GM23248 (cell line): ENCODE measurements around the gene HS3ST3B1. TPM values are rescaled to one million over a fixed set of nuclear protein-coding genes. Genes with fewer than 3 reads are reported as not detected.
A peak's percentile ranks its signal among the peaks of the same experiment; 100 is the strongest.

Source experiments
- DNase-seq: peaks from one replicate; pipeline ENCODE4 v3.0.0-alpha.2; 2015
- H2AFZ ChIP-seq: fragments of 200-600 bp; sonication (generic); 2 replicates; pipeline ENCODE4 v1.6.1; 2016; ENCODE audit warnings: antibody characterized with exemption
- H3F3A ChIP-seq: fragments of 200-600 bp; sonication (generic); 2 replicates; pipeline ENCODE4 v1.6.1; 2016; ENCODE audit warnings: mild to moderate bottlenecking, antibody characterized with exemption, mixed run types; ENCODE audit not compliant: insufficient read depth
- H3K27ac ChIP-seq: fragments of 200-600 bp; sonication (generic); 2 replicates; pipeline ENCODE4 v1.5.1; 2016; ENCODE audit warnings: mild to moderate bottlenecking
- H3K27me3 ChIP-seq: fragments of 200-600 bp; sonication (generic); replicated peaks from 2 replicates; pipeline ENCODE4 v1.6.1; 2016; ENCODE audit warnings: mild to moderate bottlenecking; ENCODE audit not compliant: insufficient read depth
- H3K36me3 ChIP-seq: fragments of 200-600 bp; sonication (generic); 2 replicates; pipeline ENCODE4 v1.6.1; 2016; ENCODE audit warnings: low read depth, mild to moderate bottlenecking
- H3K4me1 ChIP-seq: fragments of 200-600 bp; sonication (generic); 2 replicates; pipeline ENCODE4 v1.6.1; 2016; ENCODE audit warnings: mild to moderate bottlenecking; ENCODE audit not compliant: insufficient read depth
- H3K4me2 ChIP-seq: fragments of 200-600 bp; sonication (generic); one replicate; pipeline ENCODE4 v1.6.1; 2016; ENCODE audit warnings: mild to moderate bottlenecking; ENCODE audit not compliant: unreplicated experiment
- H3K4me3 ChIP-seq: fragments of 200-600 bp; sonication (generic); 2 replicates; pipeline ENCODE4 v1.5.1; 2016; ENCODE audit warnings: mild to moderate bottlenecking
- H3K79me2 ChIP-seq: fragments of 200-600 bp; sonication (generic); 2 replicates; pipeline ENCODE4 v1.6.1; 2016; ENCODE audit warnings: mild to moderate bottlenecking; ENCODE audit not compliant: insufficient read depth
- H3K9ac ChIP-seq: fragments of 200-600 bp; sonication (generic); 2 replicates; pipeline ENCODE4 v1.6.1; 2016; ENCODE audit warnings: mild to moderate bottlenecking
- H3K9me2 ChIP-seq: fragments of 200-600 bp; sonication (generic); 2 replicates; pipeline ENCODE4 v1.6.1; 2016; ENCODE audit warnings: mixed run types, mild to moderate bottlenecking, moderate library complexity; ENCODE audit not compliant: insufficient read depth
- H3K9me3 ChIP-seq: fragments of 200-600 bp; sonication (generic); one replicate; pipeline ENCODE4 v1.6.1; 2017; ENCODE audit warnings: low read depth
- H4K20me1 ChIP-seq: fragments of 200-600 bp; sonication (generic); 2 replicates; pipeline ENCODE4 v1.6.0; 2016; ENCODE audit not compliant: insufficient read depth
- EZH2 ChIP-seq: fragments of 200-600 bp; sonication (generic); IDR thresholded peaks from 2 replicates; pipeline ENCODE4 v1.6.1; 2018; ENCODE audit warnings: antibody characterized with exemption, mild to moderate bottlenecking; ENCODE audit not compliant: insufficient read depth, poor library complexity, severe bottlenecking
- EZH2phosphoT487 ChIP-seq: fragments of 200-600 bp; sonication (generic); IDR thresholded peaks from 2 replicates; pipeline ENCODE4 v1.6.1; 2018; ENCODE audit warnings: antibody characterized with exemption, moderate library complexity, mild to moderate bottlenecking, low read depth; ENCODE audit not compliant: insufficient read depth
- WGBS, 2 experiments: methylation state at CpG; one replicate each; pipeline ENCODE4 v1.1.6; 2015 to 2017; ENCODE audit warnings: low lambda C conversion rate in 2 of 2, low coverage in 1 of 2; ENCODE audit errors: missing lambda C conversion rate in 2 of 2; 5-methylcytosine and 5-hydroxymethylcytosine counted together
- in situ Hi-C: fragments of 300-500 bp; cut with MboI; formaldehyde crosslinking; loops from 2 replicates; pipeline ENCODE4 v1.15.0; 2020
- polyA plus RNA-seq: library from polyadenylated mRNA; unstranded; fragments of >200 nt; fragmentation: Nextera tagmentation; extraction: Ambion mirVana; gene quantifications from 2 replicates; pipeline ENCODE4 v1.2.1, GENCODE V29; 2016
- total RNA-seq: library from RNA; depleted of rRNA; stranded (reverse); fragments of >200 nt; shearing (Covaris generic); gene quantifications from 2 replicates; pipeline ENCODE4 v1.2.3, GENCODE V29; 2014

Gene HS3ST3B1
- total and polyA plus RNA-seq, 2 experiments from 2014 or later: 37.6 to 41.9 TPM

- Histone ChIP-seq H3F3A (peaks cover 41% of the 10 kb centered on the region), H3K36me3 (no peaks in the 10 kb centered on the region), H3K79me2 (peaks cover 100% of the 10 kb centered on the region), H3K27ac (no peak overlapping the region), H3K4me1 (peaks cover 12% of the 10 kb centered on the region), H3K9me3 (no peaks in the 10 kb centered on the region), H3K9me2 (no peaks in the 10 kb centered on the region), H3K9ac (no peak overlapping the region), H3K4me3 (no peak overlapping the region), H4K20me1 (peaks cover 4% of the 10 kb centered on the region; the same call in 1 of the 2 replicates), H2AFZ (no peak overlapping the region), H3K27me3 (no peaks in the 10 kb centered on the region), H3K4me2 (no peak overlapping the region)
- peak; percentile 35 for DNase-seq
- WGBS, 2 experiments: 100% methylated on average over 3 of the region's 3 CpGs
- in situ Hi-C loops: no loop called here
- no peak for TF ChIP-seq EZH2phosphoT487
- no peak for TF ChIP-seq EZH2
Measured at GRCh38 chr17:14334276-14334840, 33.5 kb downstream of the HS3ST3B1 start.

GRCh38 chr17:14334919-14335318 is 34.0 kb downstream of the HS3ST3B1 start:
- H4K20me1 ChIP-seq: peaks cover 4% of the 10 kb centered on the region; the same call in 1 of the 2 replicates

GRCh38 chr17:14336418-14336817 is 35.5 kb downstream of the HS3ST3B1 start:
- H4K20me1 ChIP-seq: peaks cover 12% of the 10 kb centered on the region; the same call in 1 of the 2 replicates

More at GRCh38 chr17:14334919-14335318, 34.0 kb downstream of the HS3ST3B1 start:
- Histone ChIP-seq H3F3A (peaks cover 39% of the 10 kb centered on the region), H3K4me3 (no peak overlapping the region), H3K4me1 (peaks cover 10% of the 10 kb centered on the region), H3K27me3 (no peaks in the 10 kb centered on the region), H3K36me3 (no peaks in the 10 kb centered on the region), H3K79me2 (peaks cover 100% of the 10 kb centered on the region), H3K27ac (no peak overlapping the region), H3K9me3 (no peaks in the 10 kb centered on the region), H3K9ac (no peak overlapping the region), H3K4me2 (no peak overlapping the region), H3K9me2 (no peaks in the 10 kb centered on the region), H2AFZ (no peak overlapping the region)
- 90 to 96% methylated on average over 2 of the region's 2 CpGs for WGBS, 2 experiments
- in situ Hi-C loops: no loop called here
- no peak for TF ChIP-seq EZH2phosphoT487
- TF ChIP-seq EZH2: no peak
- DNase-seq: no peak

GRCh38 chr17:14337596-14338079 is 36.8 kb downstream of the HS3ST3B1 start:
- Histone ChIP-seq H3K4me1 (peaks cover 15% of the 10 kb centered on the region), H4K20me1 (peaks cover 15% of the 10 kb centered on the region; the same call in 1 of the 2 replicates), H3K9me2 (no peaks in the 10 kb centered on the region), H3K4me3 (no peak overlapping the region), H3K9me3 (no peaks in the 10 kb centered on the region), H3K27ac (no peak overlapping the region), H2AFZ (no peak overlapping the region), H3K36me3 (no peaks in the 10 kb centered on the region), H3K4me2 (no peak overlapping the region), H3F3A (peaks cover 49% of the 10 kb centered on the region), H3K27me3 (no peaks in the 10 kb centered on the region), H3K9ac (no peak overlapping the region), H3K79me2 (peaks cover 100% of the 10 kb centered on the region)
- in situ Hi-C loops: no loop called here
- 81 to 83% methylated on average over 3 of the region's 3 CpGs for WGBS, 2 experiments
- TF ChIP-seq EZH2phosphoT487 (no peak), EZH2 (no peak)
- DNase-seq: no peak

More at GRCh38 chr17:14336418-14336817, 35.5 kb downstream of the HS3ST3B1 start:
- no peaks in the 10 kb centered on the region for H3K9me3 ChIP-seq
- peaks cover 14% of the 10 kb centered on the region for H3K4me1 ChIP-seq
- H3K36me3 ChIP-seq: no peaks in the 10 kb centered on the region
- no peak overlapping the region for H3K27ac ChIP-seq
- H3K4me3 ChIP-seq: no peak overlapping the region
- H3K27me3 ChIP-seq: no peaks in the 10 kb centered on the region
- 85 to 90% methylated on average over 4 of the region's 4 CpGs for WGBS, 2 experiments
- no peak for DNase-seq
- H3K79me2 ChIP-seq: peaks cover 100% of the 10 kb centered on the region
- TF ChIP-seq EZH2 (no peak), EZH2phosphoT487 (no peak)
- no peak overlapping the region for H2AFZ ChIP-seq
- no peaks in the 10 kb centered on the region for H3K9me2 ChIP-seq
- no peak overlapping the region for H3K9ac ChIP-seq
- no peak overlapping the region for H3K4me2 ChIP-seq
- in situ Hi-C loops: no loop called here
- H3F3A ChIP-seq: peaks cover 44% of the 10 kb centered on the region
